Activated T-cell treated with anti-CD3 and anti-CD28 coated beads for 4 hours (primary cell): ENCODE data around the gene EVA1C.
"Not testable (repeated sequence)": the region's sequence is repeated elsewhere in the genome, so short reads cannot be mapped to it uniquely, and the experiment has no call there.

Experiments
- DNase-seq: peaks from one replicate; pipeline ENCODE4 v3.0.0-alpha.2; 2020

EVA1C gene

GRCh38 chr21:32412162-32413014, at the start of gene EVA1C:
TSS of gene EVA1C (plus strand) at chr21:32412706. CDS start at chr21:32412854, 148 bp downstream.
- DNase-seq: peak; percentile 68

- DNase-seq: no peak
These were observed 48.1 kb upstream of the EVA1C start for GRCh38 chr21:32364387-32364786.

GRCh38 chr21:32364796-32365195, 47.7 kb upstream of the EVA1C start:
- no peak for DNase-seq

- no peak for DNase-seq
These were observed 46.3 kb upstream of the EVA1C start for GRCh38 chr21:32366191-32366590.

GRCh38 chr21:32367158-32367557, 45.3 kb upstream of the EVA1C start:
- no peak for DNase-seq

- no peak for DNase-seq
These were observed 44.1 kb upstream of the EVA1C start for GRCh38 chr21:32368386-32368785.

GRCh38 chr21:32368961-32369360, 43.5 kb upstream of the EVA1C start:
- not testable (repeated sequence) for DNase-seq

- DNase-seq: no peak
These were observed 41.3 kb upstream of the EVA1C start for GRCh38 chr21:32370998-32371766.

- no peak for DNase-seq
These were observed 40.6 kb upstream of the EVA1C start for GRCh38 chr21:32371913-32372314.

GRCh38 chr21:32372755-32373154, 39.8 kb upstream of the EVA1C start:
- DNase-seq: no peak

- DNase-seq: no peak
These were observed 35.0 kb upstream of the EVA1C start for GRCh38 chr21:32377506-32377905.

GRCh38 chr21:32377991-32378390, 34.5 kb upstream of the EVA1C start:
- DNase-seq: no peak

- no peak for DNase-seq
These were observed 33.5 kb upstream of the EVA1C start for GRCh38 chr21:32378956-32379355.

GRCh38 chr21:32380940-32381339, 31.6 kb upstream of the EVA1C start:
- no peak for DNase-seq

GRCh38 chr21:32381571-32381970, 30.9 kb upstream of the EVA1C start:
- DNase-seq: no peak

GRCh38 chr21:32382108-32382644, 30.3 kb upstream of the EVA1C start:
- DNase-seq: no peak

- DNase-seq: no peak
These were observed 28.7 kb upstream of the EVA1C start for GRCh38 chr21:32383812-32384211.

- no peak for DNase-seq
These were observed 26.2 kb upstream of the EVA1C start for GRCh38 chr21:32386195-32386870.

- no peak for DNase-seq
These were observed 25.4 kb upstream of the EVA1C start for GRCh38 chr21:32387151-32387550.

- DNase-seq: no peak
These were observed 24.2 kb upstream of the EVA1C start for GRCh38 chr21:32388306-32388705.

GRCh38 chr21:32389337-32390015, 23.0 kb upstream of the EVA1C start:
- no peak for DNase-seq

- DNase-seq: not testable (repeated sequence)
These were observed 21.8 kb upstream of the EVA1C start for GRCh38 chr21:32390537-32391224.
